ENCODE results near the gene MAGEB3. TPM values are rescaled to one million over a fixed set of nuclear protein-coding genes. Genes with fewer than 3 reads are reported as not detected.

MAGEB3 gene
- total RNA-seq (not detected), polyA plus RNA-seq (not detected)

- DNase-seq (ENCODE audit: low spot score): no peak
- WGBS: 73% methylated on average over 4 of the region's 4 CpGs
- no peak within 1 kb of the TSS for H3K4me3 ChIP-seq (ENCODE audit: low read depth in 1 of 3, low read length in 3 of 3)
- no peaks in the 10 kb centered on the region for H3K4me1 ChIP-seq (ENCODE audit: control insufficient read depth in 4 of 4, insufficient read depth in 4 of 4, low read length in 3 of 4)
- no peak within 1 kb of the TSS for H3K9ac ChIP-seq (ENCODE audit: low read depth in 1 of 2, low read length in 2 of 2)
- no peaks in the 10 kb centered on the region for H3K27me3 ChIP-seq (ENCODE audit: control insufficient read depth in 4 of 4, insufficient read depth in 4 of 4, low read length in 3 of 4)
- no peak for TF ChIP-seq GABPA (IDR thresholded peaks at IDR 0.05 in 1 of 2, conservative IDR thresholded peaks at IDR 0.05 in 1 of 2)
- TF ChIP-seq FOXA2 (IDR thresholded peaks at IDR 0.05): no peak
- TF ChIP-seq HNF4A (conservative IDR thresholded peaks at IDR 0.05): no peak
- TF ChIP-seq, protein P1, sequence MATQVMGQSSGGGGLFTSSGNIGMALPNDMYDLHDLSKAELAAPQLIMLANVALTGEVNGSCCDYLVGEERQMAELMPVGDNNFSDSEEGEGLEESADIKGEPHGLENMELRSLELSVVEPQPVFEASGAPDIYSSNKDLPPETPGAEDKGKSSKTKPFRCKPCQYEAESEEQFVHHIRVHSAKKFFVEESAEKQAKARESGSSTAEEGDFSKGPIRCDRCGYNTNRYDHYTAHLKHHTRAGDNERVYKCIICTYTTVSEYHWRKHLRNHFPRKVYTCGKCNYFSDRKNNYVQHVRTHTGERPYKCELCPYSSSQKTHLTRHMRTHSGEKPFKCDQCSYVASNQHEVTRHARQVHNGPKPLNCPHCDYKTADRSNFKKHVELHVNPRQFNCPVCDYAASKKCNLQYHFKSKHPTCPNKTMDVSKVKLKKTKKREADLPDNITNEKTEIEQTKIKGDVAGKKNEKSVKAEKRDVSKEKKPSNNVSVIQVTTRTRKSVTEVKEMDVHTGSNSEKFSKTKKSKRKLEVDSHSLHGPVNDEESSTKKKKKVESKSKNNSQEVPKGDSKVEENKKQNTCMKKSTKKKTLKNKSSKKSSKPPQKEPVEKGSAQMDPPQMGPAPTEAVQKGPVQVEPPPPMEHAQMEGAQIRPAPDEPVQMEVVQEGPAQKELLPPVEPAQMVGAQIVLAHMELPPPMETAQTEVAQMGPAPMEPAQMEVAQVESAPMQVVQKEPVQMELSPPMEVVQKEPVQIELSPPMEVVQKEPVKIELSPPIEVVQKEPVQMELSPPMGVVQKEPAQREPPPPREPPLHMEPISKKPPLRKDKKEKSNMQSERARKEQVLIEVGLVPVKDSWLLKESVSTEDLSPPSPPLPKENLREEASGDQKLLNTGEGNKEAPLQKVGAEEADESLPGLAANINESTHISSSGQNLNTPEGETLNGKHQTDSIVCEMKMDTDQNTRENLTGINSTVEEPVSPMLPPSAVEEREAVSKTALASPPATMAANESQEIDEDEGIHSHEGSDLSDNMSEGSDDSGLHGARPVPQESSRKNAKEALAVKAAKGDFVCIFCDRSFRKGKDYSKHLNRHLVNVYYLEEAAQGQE (IDR thresholded peaks at IDR 0.05): no peak
- TF ChIP-seq TAF1 (conservative IDR thresholded peaks at IDR 0.05): no peak
- no peak for TF ChIP-seq NR2F2 (IDR thresholded peaks at IDR 0.05)
- TF ChIP-seq, protein P2, sequence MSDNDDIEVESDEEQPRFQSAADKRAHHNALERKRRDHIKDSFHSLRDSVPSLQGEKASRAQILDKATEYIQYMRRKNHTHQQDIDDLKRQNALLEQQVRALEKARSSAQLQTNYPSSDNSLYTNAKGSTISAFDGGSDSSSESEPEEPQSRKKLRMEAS (IDR thresholded peaks at IDR 0.05): no peak
- TF ChIP-seq JUND (IDR thresholded peaks at IDR 0.05): no peak
- no peak for TF ChIP-seq EGR1 (IDR thresholded peaks at IDR 0.05; ENCODE audit: low read depth in 2 of 2)
- no peak for TF ChIP-seq RXRA (IDR thresholded peaks at IDR 0.05)
- no peak for TF ChIP-seq RAD21 (IDR thresholded peaks at IDR 0.05)
- TF ChIP-seq, protein P3, sequence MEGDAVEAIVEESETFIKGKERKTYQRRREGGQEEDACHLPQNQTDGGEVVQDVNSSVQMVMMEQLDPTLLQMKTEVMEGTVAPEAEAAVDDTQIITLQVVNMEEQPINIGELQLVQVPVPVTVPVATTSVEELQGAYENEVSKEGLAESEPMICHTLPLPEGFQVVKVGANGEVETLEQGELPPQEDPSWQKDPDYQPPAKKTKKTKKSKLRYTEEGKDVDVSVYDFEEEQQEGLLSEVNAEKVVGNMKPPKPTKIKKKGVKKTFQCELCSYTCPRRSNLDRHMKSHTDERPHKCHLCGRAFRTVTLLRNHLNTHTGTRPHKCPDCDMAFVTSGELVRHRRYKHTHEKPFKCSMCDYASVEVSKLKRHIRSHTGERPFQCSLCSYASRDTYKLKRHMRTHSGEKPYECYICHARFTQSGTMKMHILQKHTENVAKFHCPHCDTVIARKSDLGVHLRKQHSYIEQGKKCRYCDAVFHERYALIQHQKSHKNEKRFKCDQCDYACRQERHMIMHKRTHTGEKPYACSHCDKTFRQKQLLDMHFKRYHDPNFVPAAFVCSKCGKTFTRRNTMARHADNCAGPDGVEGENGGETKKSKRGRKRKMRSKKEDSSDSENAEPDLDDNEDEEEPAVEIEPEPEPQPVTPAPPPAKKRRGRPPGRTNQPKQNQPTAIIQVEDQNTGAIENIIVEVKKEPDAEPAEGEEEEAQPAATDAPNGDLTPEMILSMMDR (IDR thresholded peaks at IDR 0.05; ENCODE audit: low read depth, low read length, missing input control): no peak
- H3K9me3 ChIP-seq (ENCODE audit: control insufficient read depth in 4 of 4, low read length in 3 of 4): no peaks in the 10 kb centered on the region
- H3K27ac ChIP-seq (ENCODE audit: low read depth in 1 of 2, low read length in 2 of 2): no peak within 1 kb of the TSS
- H3K36me3 ChIP-seq (ENCODE audit: control insufficient read depth in 4 of 4, insufficient read depth in 3 of 4, low read depth in 1 of 4, low read length in 3 of 4): no peaks in the 10 kb centered on the region
These were observed at the start of gene MAGEB3 for GRCh38 chrX:30230395-30230794. TSS of gene MAGEB3 (plus strand) at chrX:30230657. CDS start at chrX:30235925, 5,268 bp downstream.

GRCh38 chrX:30181353-30181752 is 49.1 kb upstream of the MAGEB3 start:
- TF ChIP-seq, protein P2 (IDR thresholded peaks at IDR 0.05): no peak
- TF ChIP-seq NR2F2 (IDR thresholded peaks at IDR 0.05) (no peak), RXRA (IDR thresholded peaks at IDR 0.05) (no peak), FOXA1 (IDR thresholded peaks at IDR 0.05) (no peak), YY1 (IDR thresholded peaks at IDR 0.05) (no peak), HNF4G (IDR thresholded peaks at IDR 0.05) (no peak), JUND (IDR thresholded peaks at IDR 0.05) (no peak), RAD21 (IDR thresholded peaks at IDR 0.05) (no peak), GABPA (IDR thresholded peaks at IDR 0.05 in 1 of 2, conservative IDR thresholded peaks at IDR 0.05 in 1 of 2) (no peak), EGR1 (IDR thresholded peaks at IDR 0.05; ENCODE audit: low read depth in 2 of 2) (no peak), FOXA2 (IDR thresholded peaks at IDR 0.05) (no peak), SP1 (IDR thresholded peaks at IDR 0.05) (no peak), TAF1 (conservative IDR thresholded peaks at IDR 0.05) (no peak), ATF3 (IDR thresholded peaks at IDR 0.05) (no peak)
- TF ChIP-seq, protein P3 (IDR thresholded peaks at IDR 0.05; ENCODE audit: low read depth, low read length, missing input control): no peak
- TF ChIP-seq, protein P4, sequence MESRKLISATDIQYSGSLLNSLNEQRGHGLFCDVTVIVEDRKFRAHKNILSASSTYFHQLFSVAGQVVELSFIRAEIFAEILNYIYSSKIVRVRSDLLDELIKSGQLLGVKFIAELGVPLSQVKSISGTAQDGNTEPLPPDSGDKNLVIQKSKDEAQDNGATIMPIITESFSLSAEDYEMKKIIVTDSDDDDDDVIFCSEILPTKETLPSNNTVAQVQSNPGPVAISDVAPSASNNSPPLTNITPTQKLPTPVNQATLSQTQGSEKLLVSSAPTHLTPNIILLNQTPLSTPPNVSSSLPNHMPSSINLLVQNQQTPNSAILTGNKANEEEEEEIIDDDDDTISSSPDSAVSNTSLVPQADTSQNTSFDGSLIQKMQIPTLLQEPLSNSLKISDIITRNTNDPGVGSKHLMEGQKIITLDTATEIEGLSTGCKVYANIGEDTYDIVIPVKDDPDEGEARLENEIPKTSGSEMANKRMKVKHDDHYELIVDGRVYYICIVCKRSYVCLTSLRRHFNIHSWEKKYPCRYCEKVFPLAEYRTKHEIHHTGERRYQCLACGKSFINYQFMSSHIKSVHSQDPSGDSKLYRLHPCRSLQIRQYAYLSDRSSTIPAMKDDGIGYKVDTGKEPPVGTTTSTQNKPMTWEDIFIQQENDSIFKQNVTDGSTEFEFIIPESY (IDR thresholded peaks at IDR 0.05): no peak
- H3K4me3 ChIP-seq (ENCODE audit: low read depth in 1 of 3, low read length in 3 of 3): no peak overlapping the region
- 58% methylated on average over 1 of the region's 1 CpG for WGBS

More at GRCh38 chrX:30181353-30181752, 49.1 kb upstream of the MAGEB3 start:
- Histone ChIP-seq H3K27me3 (ENCODE audit: control insufficient read depth in 4 of 4, insufficient read depth in 4 of 4, low read length in 3 of 4) (peaks cover 0 to 4% (median 0%) of the 10 kb centered on the region in 4 donors), H3K9me3 (ENCODE audit: control insufficient read depth in 4 of 4, low read length in 3 of 4) (no peaks in the 10 kb centered on the region), H3K4me1 (ENCODE audit: control insufficient read depth in 4 of 4, insufficient read depth in 4 of 4, low read length in 3 of 4) (no peaks in the 10 kb centered on the region), H3K9ac (ENCODE audit: low read depth in 1 of 2, low read length in 2 of 2) (no peak overlapping the region), H3K36me3 (ENCODE audit: control insufficient read depth in 4 of 4, insufficient read depth in 3 of 4, low read depth in 1 of 4, low read length in 3 of 4) (no peaks in the 10 kb centered on the region), H3K27ac (ENCODE audit: low read depth in 1 of 2, low read length in 2 of 2) (no peak overlapping the region)
- no peak for DNase-seq (ENCODE audit: low spot score)

All from liver (tissue), 9 donors.